ENCODE measurements around the gene AP5Z1. TPM values are rescaled to one million over a fixed set of nuclear protein-coding genes. Genes with fewer than 3 reads are reported as not detected.

AP5Z1 gene
- total and polyA plus RNA-seq, 5 donors: 10.5 to 17.3 (median 14.7) TPM

DNA sequence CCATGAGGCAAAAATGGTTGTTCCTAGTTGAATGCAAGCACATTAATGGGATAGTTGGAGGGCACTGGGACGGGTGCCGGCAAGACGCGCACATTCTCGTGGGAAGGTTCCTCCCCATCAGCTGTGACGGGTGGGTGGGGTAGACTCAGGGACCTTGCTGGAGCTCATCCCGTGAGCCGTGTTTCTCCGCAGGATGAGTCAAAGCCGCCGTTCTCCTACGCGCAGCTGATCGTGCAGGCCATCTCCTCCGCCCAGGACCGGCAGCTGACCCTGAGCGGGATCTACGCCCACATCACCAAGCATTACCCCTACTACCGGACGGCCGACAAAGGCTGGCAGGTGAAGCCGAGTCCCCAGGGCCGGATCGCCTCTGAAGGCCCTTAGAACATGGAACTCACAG lies 20.4 kb upstream of the AP5Z1 start:
- ATAC-seq (no peak), DNase-seq (peak in 2 of 3 donors; percentile 22 to 47)
- Histone ChIP-seq H3K4me1 (ENCODE audit: control insufficient read depth, insufficient read depth, low read length) (no peaks in the 10 kb centered on the region), H3K4me3 (ENCODE audit: low read length) (no peak overlapping the region), H3K27me3 (ENCODE audit: control insufficient read depth, insufficient read depth) (no peaks in the 10 kb centered on the region), H3K9me3 (ENCODE audit: control insufficient read depth, low read length) (no peaks in the 10 kb centered on the region), H3K27ac (ENCODE audit: low read length) (no peak overlapping the region)
- WGBS: 92% methylated on average over 24 of the region's 24 CpGs
- intact Hi-C loops (cut with DNase I): loop anchor here in 3 of 4 donors (10.0 kb wide), 2 partner anchors 70 to 140 kb away; partner anchors contain the start of gene FOXK1 (in 1 of the 3)

DNA sequence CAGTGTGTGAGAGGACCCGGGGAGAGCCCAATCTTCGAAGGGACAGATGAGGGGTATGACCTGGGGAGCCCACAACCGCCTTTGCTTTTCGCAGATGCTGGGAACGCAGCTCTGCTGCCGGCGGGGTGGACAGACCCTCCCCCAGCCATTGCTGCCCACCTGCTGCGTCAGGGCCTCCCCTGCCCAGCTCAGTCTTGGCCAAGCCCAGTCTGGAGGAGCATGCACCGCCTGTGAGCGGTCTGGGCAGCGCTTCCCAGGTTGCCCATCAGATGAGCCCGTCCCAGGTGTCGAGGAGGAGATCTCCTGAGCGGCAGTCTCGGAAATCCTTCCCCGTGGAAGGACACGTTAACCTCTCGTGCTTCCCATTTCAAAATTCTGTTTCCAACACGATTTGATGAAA lies 17.3 kb upstream of the AP5Z1 start:
- H3K27ac ChIP-seq (ENCODE audit: low read length): no peak overlapping the region
- intact Hi-C loops (cut with DNase I): loop anchor here in 3 of 4 donors (10.0 kb wide), 2 partner anchors 73 to 143 kb away; partner anchors contain the start of gene FOXK1 (in 1 of the 3)
- H3K4me1 ChIP-seq (ENCODE audit: control insufficient read depth, insufficient read depth, low read length): no peaks in the 10 kb centered on the region
- ATAC-seq (no peak), DNase-seq (peak in 1 of 3 donors; percentile 45)
- H3K27me3 ChIP-seq (ENCODE audit: control insufficient read depth, insufficient read depth): no peaks in the 10 kb centered on the region
- no peaks in the 10 kb centered on the region for H3K9me3 ChIP-seq (ENCODE audit: control insufficient read depth, low read length)
- H3K4me3 ChIP-seq (ENCODE audit: low read length): no peak overlapping the region
- WGBS: 94% methylated on average over 19 of the region's 19 CpGs

DNA sequence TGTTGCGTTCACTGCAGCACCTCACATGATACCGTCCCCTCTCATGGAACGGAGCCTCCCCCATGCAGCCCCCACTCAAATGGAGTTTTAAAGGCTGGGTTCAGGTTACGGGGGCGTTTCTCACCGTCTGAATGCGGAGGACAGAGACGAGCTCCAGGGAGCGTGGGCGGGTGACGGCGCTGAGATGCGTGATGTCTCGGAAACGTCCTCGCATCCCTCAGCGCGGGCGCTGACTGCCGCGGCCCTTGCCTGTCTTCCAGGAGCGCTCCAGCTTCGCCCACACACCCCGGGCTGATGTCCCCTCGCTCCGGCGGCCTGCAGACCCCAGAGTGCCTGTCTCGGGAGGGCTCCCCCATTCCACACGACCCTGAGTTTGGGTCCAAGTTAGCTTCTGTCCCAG lies 16.6 kb upstream of the AP5Z1 start:
- ATAC-seq (no peak), DNase-seq (peak in 1 of 3 donors; percentile 51)
- Histone ChIP-seq H3K9me3 (ENCODE audit: control insufficient read depth, low read length) (no peaks in the 10 kb centered on the region), H3K27me3 (ENCODE audit: control insufficient read depth, insufficient read depth) (no peaks in the 10 kb centered on the region), H3K4me3 (ENCODE audit: low read length) (no peak overlapping the region), H3K27ac (ENCODE audit: low read length) (no peak overlapping the region), H3K4me1 (ENCODE audit: control insufficient read depth, insufficient read depth, low read length) (no peaks in the 10 kb centered on the region)
- 94% methylated on average over 29 of the region's 29 CpGs for WGBS
- intact Hi-C loops (cut with DNase I): loop anchor here in 3 of 4 donors (10.0 kb wide), 2 partner anchors 74 to 144 kb away; partner anchors contain the start of gene FOXK1 (in 1 of the 3)

DNA sequence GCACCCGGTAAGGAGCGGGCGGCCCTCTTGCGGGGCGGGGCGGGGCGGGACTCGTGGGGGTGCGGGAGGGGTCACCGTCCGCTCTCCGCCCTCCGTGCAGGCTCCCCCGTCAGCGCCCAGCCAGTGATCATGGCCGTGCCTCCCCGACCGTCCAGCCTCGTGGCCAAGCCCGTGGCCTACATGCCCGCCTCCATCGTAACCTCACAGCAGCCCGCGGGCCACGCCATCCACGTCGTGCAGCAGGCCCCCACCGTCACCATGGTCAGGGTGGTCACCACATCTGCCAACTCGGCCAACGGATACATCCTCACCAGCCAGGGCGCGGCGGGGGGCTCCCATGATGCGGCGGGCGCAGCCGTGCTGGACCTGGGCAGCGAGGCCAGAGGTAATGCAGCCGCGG lies 16.2 kb upstream of the AP5Z1 start:
- peak in 1 of 2 donors; percentile 7 for ATAC-seq
- Histone ChIP-seq H3K4me3 (ENCODE audit: low read length) (no peak overlapping the region), H3K27me3 (ENCODE audit: control insufficient read depth, insufficient read depth) (no peaks in the 10 kb centered on the region), H3K27ac (ENCODE audit: low read length) (no peak overlapping the region), H3K4me1 (ENCODE audit: control insufficient read depth, insufficient read depth, low read length) (no peaks in the 10 kb centered on the region), H3K9me3 (ENCODE audit: control insufficient read depth, low read length) (no peaks in the 10 kb centered on the region)
- DNase-seq: peak in 1 of 3 donors; percentile 59
- WGBS: 97% methylated on average over 40 of the region's 40 CpGs
- intact Hi-C loops (cut with DNase I): loop anchor here in 3 of 4 donors (10.0 kb wide), 2 partner anchors 74 to 144 kb away; partner anchors contain the start of gene FOXK1 (in 1 of the 3)

DNA sequence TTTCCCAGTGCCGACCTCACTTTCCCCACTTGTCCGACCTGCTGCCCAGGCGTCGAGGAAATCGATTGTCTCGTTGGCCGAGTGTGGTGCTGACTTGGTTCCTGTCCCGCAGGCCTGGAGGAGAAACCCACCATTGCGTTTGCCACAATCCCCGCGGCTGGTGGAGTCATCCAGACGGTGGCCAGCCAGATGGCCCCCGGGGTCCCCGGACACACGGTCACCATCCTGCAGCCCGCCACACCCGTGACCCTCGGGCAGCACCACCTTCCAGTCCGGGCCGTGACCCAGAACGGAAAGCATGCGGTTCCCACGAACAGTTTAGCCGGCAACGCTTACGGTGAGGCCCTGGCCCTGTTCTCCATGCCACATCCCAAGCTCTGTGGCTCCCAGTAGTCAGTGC lies 14.5 kb upstream of the AP5Z1 start:
- H3K9me3 ChIP-seq (ENCODE audit: control insufficient read depth, low read length): no peaks in the 10 kb centered on the region
- H3K4me1 ChIP-seq (ENCODE audit: control insufficient read depth, insufficient read depth, low read length): no peaks in the 10 kb centered on the region
- H3K4me3 ChIP-seq (ENCODE audit: low read length): no peak overlapping the region
- ATAC-seq: no peak
- peak in 1 of 3 donors; percentile 49 for DNase-seq
- intact Hi-C loops (cut with DNase I): no loop called here
- H3K27ac ChIP-seq (ENCODE audit: low read length): no peak overlapping the region
- WGBS: 95% methylated on average over 26 of the region's 26 CpGs
- H3K27me3 ChIP-seq (ENCODE audit: control insufficient read depth, insufficient read depth): no peaks in the 10 kb centered on the region

DNA sequence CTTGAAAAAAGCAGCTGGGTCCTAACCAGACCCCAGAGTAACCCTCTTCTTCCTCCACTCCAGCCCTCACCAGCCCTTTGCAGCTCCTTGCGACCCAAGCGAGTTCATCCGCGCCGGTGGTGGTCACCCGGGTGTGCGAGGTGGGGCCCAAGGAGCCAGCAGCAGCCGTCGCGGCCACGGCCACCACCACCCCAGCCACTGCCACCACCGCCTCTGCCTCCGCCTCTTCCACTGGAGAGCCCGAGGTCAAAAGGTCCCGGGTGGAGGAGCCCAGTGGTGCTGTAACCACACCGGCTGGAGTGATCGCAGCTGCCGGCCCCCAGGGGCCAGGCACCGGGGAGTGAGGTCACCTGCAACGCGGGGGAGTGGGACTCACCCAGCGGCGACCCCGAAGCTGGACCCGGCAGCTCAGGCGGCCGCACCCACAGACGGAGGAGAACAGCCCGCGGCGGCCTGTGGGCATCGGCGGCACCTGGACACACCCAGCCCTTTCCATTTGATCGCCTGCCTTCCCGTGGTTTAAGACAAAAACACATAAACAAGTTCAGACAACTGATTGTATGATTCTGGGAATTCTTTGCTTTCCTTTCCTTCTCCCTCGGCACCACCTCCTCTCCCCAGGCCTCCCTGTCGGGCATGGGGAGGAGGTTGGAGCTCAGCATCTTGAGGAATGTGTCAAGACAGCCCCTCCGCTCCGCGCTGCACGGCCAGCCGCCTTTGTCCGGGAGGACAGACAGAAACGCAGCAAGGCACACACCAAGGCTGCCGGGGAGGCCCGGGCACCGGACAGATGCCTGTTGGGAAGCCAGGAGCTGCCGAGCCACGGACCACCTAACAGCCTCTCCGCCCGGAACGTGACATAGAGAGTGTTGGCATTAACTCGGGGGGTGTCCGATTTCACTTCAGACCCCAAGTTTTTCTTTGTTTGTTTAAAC lies 13.0 kb upstream of the AP5Z1 start:
- no peaks in the 10 kb centered on the region for H3K4me1 ChIP-seq (ENCODE audit: control insufficient read depth, insufficient read depth, low read length)
- no peaks in the 10 kb centered on the region for H3K9me3 ChIP-seq (ENCODE audit: control insufficient read depth, low read length)
- DNase-seq: peak in 1 of 3 donors; percentile 62
- no peak overlapping the region for H3K4me3 ChIP-seq (ENCODE audit: low read length)
- 93% methylated on average over 54 of the region's 54 CpGs for WGBS
- ATAC-seq: no peak
- no peak overlapping the region for H3K27ac ChIP-seq (ENCODE audit: low read length)
- intact Hi-C loops (cut with DNase I): no loop called here
- no peaks in the 10 kb centered on the region for H3K27me3 ChIP-seq (ENCODE audit: control insufficient read depth, insufficient read depth)

GRCh38 chr7:4763091-4763793 lies 12.2 kb upstream of the AP5Z1 start:
- intact Hi-C loops (cut with DNase I): no loop called here
- Histone ChIP-seq H3K27me3 (ENCODE audit: control insufficient read depth, insufficient read depth) (no peaks in the 10 kb centered on the region), H3K4me1 (ENCODE audit: control insufficient read depth, insufficient read depth, low read length) (no peaks in the 10 kb centered on the region), H3K4me3 (ENCODE audit: low read length) (no peak overlapping the region), H3K9me3 (ENCODE audit: control insufficient read depth, low read length) (no peaks in the 10 kb centered on the region), H3K27ac (ENCODE audit: low read length) (no peak overlapping the region)
- DNase-seq: peak in 2 of 3 donors; percentile 57
- WGBS: 95% methylated on average over 32 of the region's 32 CpGs
- ATAC-seq: no peak

DNA sequence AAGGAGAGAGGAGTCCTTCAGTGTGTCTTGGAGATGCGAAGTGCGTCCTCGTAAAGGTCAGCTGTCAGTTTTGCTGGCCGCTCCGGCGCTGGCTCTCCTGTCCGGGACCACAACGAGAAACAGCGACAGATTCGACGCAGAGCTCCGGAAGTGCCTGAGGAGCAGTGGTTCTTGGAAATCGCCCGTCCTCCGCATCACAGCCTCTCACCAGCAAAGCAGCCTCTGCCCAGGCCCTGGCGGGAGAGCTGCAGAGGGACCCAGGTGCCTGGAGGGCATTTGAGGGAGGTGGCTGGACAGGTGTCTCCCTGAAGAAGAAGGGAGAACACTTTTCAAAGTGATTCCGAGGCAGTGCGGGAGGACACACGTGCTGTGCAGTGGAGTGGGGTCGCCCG lies 11.6 kb upstream of the AP5Z1 start:
- Histone ChIP-seq H3K27ac (ENCODE audit: low read length) (no peak overlapping the region), H3K4me1 (ENCODE audit: control insufficient read depth, insufficient read depth, low read length) (no peaks in the 10 kb centered on the region), H3K9me3 (ENCODE audit: control insufficient read depth, low read length) (no peaks in the 10 kb centered on the region), H3K4me3 (ENCODE audit: low read length) (no peak overlapping the region), H3K27me3 (ENCODE audit: control insufficient read depth, insufficient read depth) (no peaks in the 10 kb centered on the region)
- WGBS: 96% methylated on average over 21 of the region's 21 CpGs
- intact Hi-C loops (cut with DNase I): no loop called here
- no peak for ATAC-seq
- peak in 2 of 3 donors; percentile 43 to 45 for DNase-seq

GRCh38 chr7:4764402-4765007 lies 10.9 kb upstream of the AP5Z1 start:
- DNase-seq (peak in 2 of 3 donors; percentile 51 to 53), ATAC-seq (no peak)
- intact Hi-C loops (cut with DNase I): no loop called here
- no peak overlapping the region for H3K27ac ChIP-seq (ENCODE audit: low read length)
- H3K9me3 ChIP-seq (ENCODE audit: control insufficient read depth, low read length): no peaks in the 10 kb centered on the region
- WGBS: 87% methylated on average over 35 of the region's 35 CpGs
- no peaks in the 10 kb centered on the region for H3K27me3 ChIP-seq (ENCODE audit: control insufficient read depth, insufficient read depth)
- H3K4me3 ChIP-seq (ENCODE audit: low read length): no peak overlapping the region
- H3K4me1 ChIP-seq (ENCODE audit: control insufficient read depth, insufficient read depth, low read length): no peaks in the 10 kb centered on the region

- Histone ChIP-seq H3K27me3 (ENCODE audit: control insufficient read depth, insufficient read depth) (no peaks in the 10 kb centered on the region), H3K4me3 (ENCODE audit: low read length) (no peak overlapping the region), H3K4me1 (ENCODE audit: control insufficient read depth, insufficient read depth, low read length) (no peaks in the 10 kb centered on the region), H3K9me3 (ENCODE audit: control insufficient read depth, low read length) (no peaks in the 10 kb centered on the region), H3K27ac (ENCODE audit: low read length) (no peak overlapping the region)
- DNase-seq (peak in 2 of 3 donors; percentile 35 to 59), ATAC-seq (no peak)
- intact Hi-C loops (cut with DNase I): no loop called here
- 83% methylated on average over 23 of the region's 23 CpGs for WGBS
Observed at GRCh38 chr7:4765776-4766490, 9.5 kb upstream of the AP5Z1 start.

All from right cardiac atrium (tissue), 5 donors.